Measurements from ENCODE around the gene SETD4.

DNA sequence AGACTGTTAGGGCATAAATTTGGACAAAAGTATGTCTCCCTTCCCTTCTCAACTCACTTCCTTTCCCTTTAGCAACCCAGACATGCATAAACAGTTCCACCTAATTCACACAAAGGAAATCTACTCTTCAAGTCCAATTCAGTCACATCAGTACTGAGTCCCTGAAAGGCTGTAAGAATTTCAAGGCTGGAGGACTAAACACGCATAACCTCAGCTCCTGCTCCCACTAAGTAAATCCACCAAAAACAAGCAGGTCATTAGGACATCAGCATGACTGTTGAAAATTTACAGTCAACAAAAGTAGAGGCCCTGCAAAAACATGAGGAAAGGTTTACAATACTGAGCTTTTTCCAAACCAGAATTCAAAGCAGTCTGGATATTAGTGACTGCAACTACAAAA lies 18.4 kb downstream of the SETD4 start:
- TF ChIP-seq, protein P1, sequence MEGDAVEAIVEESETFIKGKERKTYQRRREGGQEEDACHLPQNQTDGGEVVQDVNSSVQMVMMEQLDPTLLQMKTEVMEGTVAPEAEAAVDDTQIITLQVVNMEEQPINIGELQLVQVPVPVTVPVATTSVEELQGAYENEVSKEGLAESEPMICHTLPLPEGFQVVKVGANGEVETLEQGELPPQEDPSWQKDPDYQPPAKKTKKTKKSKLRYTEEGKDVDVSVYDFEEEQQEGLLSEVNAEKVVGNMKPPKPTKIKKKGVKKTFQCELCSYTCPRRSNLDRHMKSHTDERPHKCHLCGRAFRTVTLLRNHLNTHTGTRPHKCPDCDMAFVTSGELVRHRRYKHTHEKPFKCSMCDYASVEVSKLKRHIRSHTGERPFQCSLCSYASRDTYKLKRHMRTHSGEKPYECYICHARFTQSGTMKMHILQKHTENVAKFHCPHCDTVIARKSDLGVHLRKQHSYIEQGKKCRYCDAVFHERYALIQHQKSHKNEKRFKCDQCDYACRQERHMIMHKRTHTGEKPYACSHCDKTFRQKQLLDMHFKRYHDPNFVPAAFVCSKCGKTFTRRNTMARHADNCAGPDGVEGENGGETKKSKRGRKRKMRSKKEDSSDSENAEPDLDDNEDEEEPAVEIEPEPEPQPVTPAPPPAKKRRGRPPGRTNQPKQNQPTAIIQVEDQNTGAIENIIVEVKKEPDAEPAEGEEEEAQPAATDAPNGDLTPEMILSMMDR (IDR thresholded peaks at IDR 0.05): no peak
- TF ChIP-seq EZH2 (IDR thresholded peaks at IDR 0.05; ENCODE audit: borderline replicate concordance, insufficient read depth, low read depth, low read length, poor library complexity, severe bottlenecking): no peak
